Astrocyte (in vitro differentiated cells and primary cell): ENCODE measurements around the gene AP5Z1. TPM values are rescaled to one million over a fixed set of nuclear protein-coding genes. Genes with fewer than 3 reads are reported as not detected.

ENCODE experiments used
- DNase-seq: peaks from one replicate; pipeline ENCODE4 v3.0.0-alpha.2; 2010; ENCODE audit warnings: low read depth
- FAIRE-seq: peaks from 2 replicates; lab custom pipeline; 2011; peaks lifted over from hg19 to GRCh38; lab: Jason Lieb, UNC
- H2AFZ ChIP-seq: 2 replicates; pipeline ENCODE4 v1.6.0; 2012; ENCODE audit warnings: low read depth, low read length, inconsistent platforms
- H3K27ac ChIP-seq: 2 replicates; pipeline ENCODE4 v1.5.1; 2011; ENCODE audit warnings: low read depth, low read length, inconsistent platforms
- H3K27me3 ChIP-seq: 2 replicates; pipeline ENCODE4 v1.6.0; 2011; ENCODE audit warnings: low read length, inconsistent platforms; ENCODE audit not compliant: insufficient read depth
- H3K36me3 ChIP-seq: 2 replicates; pipeline ENCODE4 v1.5.1; 2011; ENCODE audit warnings: low read length, inconsistent platforms; ENCODE audit not compliant: insufficient read depth
- H3K4me1 ChIP-seq: 2 replicates; pipeline ENCODE4 v1.5.1; 2011; ENCODE audit warnings: low read length, inconsistent platforms; ENCODE audit not compliant: insufficient read depth
- H3K4me2 ChIP-seq: 2 replicates; pipeline ENCODE4 v1.6.0; 2012; ENCODE audit warnings: low read length, inconsistent platforms
- H3K4me3 ChIP-seq: 2 replicates; pipeline ENCODE4 v1.5.1; 2011; ENCODE audit warnings: low read depth, mild to moderate bottlenecking, low read length, inconsistent platforms; ENCODE audit not compliant: insufficient read depth
- H3K79me2 ChIP-seq: 2 replicates; pipeline ENCODE4 v1.6.0; 2012; ENCODE audit warnings: mild to moderate bottlenecking, low read length, inconsistent platforms; ENCODE audit not compliant: insufficient read depth
- H3K9ac ChIP-seq: 2 replicates; pipeline ENCODE4 v1.6.0; 2012; ENCODE audit warnings: mild to moderate bottlenecking, low read length, inconsistent platforms
- H3K9me3 ChIP-seq: 2 replicates; pipeline ENCODE4 v1.5.1; 2012; ENCODE audit warnings: low read depth, mild to moderate bottlenecking, low read length, inconsistent platforms; ENCODE audit not compliant: insufficient read depth
- H4K20me1 ChIP-seq: 2 replicates; pipeline ENCODE4 v1.6.0; 2012; ENCODE audit warnings: low read length, inconsistent platforms; ENCODE audit not compliant: insufficient read depth
- H3K27ac Mint-ChIP-seq: one replicate; pipeline ENCODE4 v1.8.0; 2021; ENCODE audit warnings: mild to moderate bottlenecking, mixed read lengths; ENCODE audit not compliant: unreplicated experiment
- H3K27me3 Mint-ChIP-seq: one replicate; pipeline ENCODE4 v1.8.0; 2021; ENCODE audit warnings: low read depth, mixed read lengths; ENCODE audit not compliant: unreplicated experiment
- H3K36me3 Mint-ChIP-seq: one replicate; pipeline ENCODE4 v1.8.0; 2021; ENCODE audit warnings: low read depth, mixed read lengths; ENCODE audit not compliant: unreplicated experiment
- H3K4me1 Mint-ChIP-seq: one replicate; pipeline ENCODE4 v1.8.0; 2021; ENCODE audit warnings: low read depth, mixed read lengths; ENCODE audit not compliant: unreplicated experiment
- H3K4me3 Mint-ChIP-seq: one replicate; pipeline ENCODE4 v1.8.0; 2021; ENCODE audit warnings: mild to moderate bottlenecking, moderate library complexity, mixed read lengths; ENCODE audit not compliant: unreplicated experiment
- H3K9me3 Mint-ChIP-seq: one replicate; pipeline ENCODE4 v1.8.0; 2021; ENCODE audit warnings: mild to moderate bottlenecking, mixed read lengths; ENCODE audit not compliant: unreplicated experiment
- CTCF ChIP-seq: IDR thresholded peaks from 2 replicates; pipeline ENCODE4 v1.5.1; 2011; ENCODE audit warnings: low read depth, mild to moderate bottlenecking, inconsistent platforms, low read length, moderate library complexity; ENCODE audit not compliant: insufficient read depth
- EZH2 ChIP-seq: IDR thresholded peaks from 2 replicates; pipeline ENCODE4 v1.6.1; 2012; ENCODE audit warnings: mild to moderate bottlenecking, low read length, inconsistent platforms; ENCODE audit not compliant: insufficient read depth
- total RNA-seq: library from RNA; stranded (reverse); gene quantifications from 2 replicates; pipeline ENCODE4 v1.2.1, GENCODE V29; 2021

Gene AP5Z1
- total RNA-seq, 1 donor from 2014 or later: 75.6 TPM

- H4K20me1 ChIP-seq: peaks cover 30% of the 10 kb centered on the region
- Mint-ChIP-seq H3K4me1 (peaks cover 2% of the 10 kb centered on the region), H3K27me3 (no peaks in the 10 kb centered on the region), H3K9me3 (no peaks in the 10 kb centered on the region), H3K36me3 (peaks cover 9% of the 10 kb centered on the region), H3K4me3 (no peak overlapping the region), H3K27ac (no peak overlapping the region)
- H3K79me2 ChIP-seq: peaks cover 18% of the 10 kb centered on the region
- DNase-seq: no peak
- no peak overlapping the region for H2AFZ ChIP-seq
- no peaks in the 10 kb centered on the region for H3K4me1 ChIP-seq
- no peak overlapping the region for H3K4me3 ChIP-seq
- peaks cover 5% of the 10 kb centered on the region for H3K36me3 ChIP-seq
- no peak overlapping the region for H3K4me2 ChIP-seq
- H3K27me3 ChIP-seq: no peaks in the 10 kb centered on the region
- H3K27ac ChIP-seq: no peak overlapping the region
- no peak for FAIRE-seq
- H3K9me3 ChIP-seq: no peaks in the 10 kb centered on the region
- no peak for TF ChIP-seq CTCF
- TF ChIP-seq EZH2: no peak
- no peak overlapping the region for H3K9ac ChIP-seq
Observed at GRCh38 chr7:4783292-4783652, 7.8 kb downstream of the AP5Z1 start.

GRCh38 chr7:4783762-4784351, 8.4 kb downstream of the AP5Z1 start:
- no peak overlapping the region for H3K27ac Mint-ChIP-seq
- Histone ChIP-seq H3K36me3 (peaks cover 5% of the 10 kb centered on the region), H2AFZ (no peak overlapping the region), H3K9me3 (no peaks in the 10 kb centered on the region), H3K9ac (no peak overlapping the region), H4K20me1 (peaks cover 28% of the 10 kb centered on the region), H3K4me2 (no peak overlapping the region), H3K79me2 (peaks cover 16% of the 10 kb centered on the region), H3K4me1 (no peaks in the 10 kb centered on the region), H3K4me3 (no peak overlapping the region), H3K27me3 (no peaks in the 10 kb centered on the region), H3K27ac (no peak overlapping the region)
- peaks cover 7% of the 10 kb centered on the region for H3K36me3 Mint-ChIP-seq
- H3K9me3 Mint-ChIP-seq: no peaks in the 10 kb centered on the region
- H3K4me3 Mint-ChIP-seq: no peak overlapping the region
- H3K4me1 Mint-ChIP-seq: no peaks in the 10 kb centered on the region
- FAIRE-seq (no peak), DNase-seq (no peak)
- no peaks in the 10 kb centered on the region for H3K27me3 Mint-ChIP-seq
- TF ChIP-seq CTCF (no peak), EZH2 (no peak)

GRCh38 chr7:4784799-4785198, 9.4 kb downstream of the AP5Z1 start:
- no peak overlapping the region for H3K27ac Mint-ChIP-seq
- no peaks in the 10 kb centered on the region for H3K4me1 Mint-ChIP-seq
- no peaks in the 10 kb centered on the region for H3K4me1 ChIP-seq
- H3K4me3 Mint-ChIP-seq: no peak overlapping the region
- H3K4me2 ChIP-seq: no peak overlapping the region
- H3K36me3 ChIP-seq: peaks cover 4% of the 10 kb centered on the region
- no peak overlapping the region for H3K4me3 ChIP-seq
- FAIRE-seq (no peak), DNase-seq (no peak)
- H3K79me2 ChIP-seq: peaks cover 12% of the 10 kb centered on the region
- peaks cover 24% of the 10 kb centered on the region for H4K20me1 ChIP-seq
- H3K27ac ChIP-seq: no peak overlapping the region
- H3K9ac ChIP-seq: no peak overlapping the region
- H3K9me3 Mint-ChIP-seq: no peaks in the 10 kb centered on the region
- H3K27me3 Mint-ChIP-seq: no peaks in the 10 kb centered on the region
- H2AFZ ChIP-seq: no peak overlapping the region
- no peaks in the 10 kb centered on the region for H3K9me3 ChIP-seq
- TF ChIP-seq CTCF (no peak), EZH2 (no peak)
- no peaks in the 10 kb centered on the region for H3K27me3 ChIP-seq
- H3K36me3 Mint-ChIP-seq: peaks cover 7% of the 10 kb centered on the region
